ENCODE measurements around the gene RNU7-1. TPM values are rescaled to one million over a fixed set of nuclear protein-coding genes. Genes with fewer than 3 reads are reported as not detected.

RNU7-1 gene
- total and polyA plus RNA-seq, 2 donors (not counting 1 experiment from before 2014, with no cell fraction given), result not detected

- peak overlapping the region; percentile 81 for H3K4me3 Mint-ChIP-seq
- DNase-seq, result no peak
- H3K4me2 ChIP-seq (replicated peaks; ENCODE audit: low read depth, low read length, poor library complexity, severe bottlenecking), result peak overlapping the region; percentile 71
- TF ChIP-seq EZH2 (IDR thresholded peaks at IDR 0.05; ENCODE audit: borderline replicate concordance, insufficient read depth, low read depth, low read length, poor library complexity, severe bottlenecking) (no peak), CTCF (IDR thresholded peaks at IDR 0.05) (no peak)
- ChIA-PET CTCF (interaction anchor here (0.8 to 6.2 kb wide), 19 partner anchors 10 to 187 kb away, joined by 3 to 132 read pairs (median 12); partner anchors contain the start of genes C12orf57, C1R, C1RL and LPCAT3), POLR2A (interaction anchor here (0.6 to 6.4 kb wide), 6 partner anchors 11 to 55 kb away, joined by 3 to 37 read pairs (median 4); partner anchors contain the start of genes C12orf57 and RNU7-1)
- peaks cover 35% of the 10 kb centered on the region for H3K79me2 ChIP-seq (ENCODE audit: control insufficient read depth, insufficient read depth, low read length)
- H3K27me3 Mint-ChIP-seq, result no peaks in the 10 kb centered on the region
- no peak for ATAC-seq (ENCODE audit: low read depth)
- no peaks in the 10 kb centered on the region for H4K20me1 ChIP-seq (ENCODE audit: control insufficient read depth, insufficient read depth, low read length, poor library complexity, severe bottlenecking)
- peak overlapping the region; percentile 20 for H3K27ac Mint-ChIP-seq
- H3K9me3 ChIP-seq (ENCODE audit: control extremely low read depth in 1 of 3, control insufficient read depth in 2 of 3, insufficient read depth in 1 of 3, low read length in 2 of 3), result no peaks in the 10 kb centered on the region
- no peak overlapping the region for H3K4me3 ChIP-seq (ENCODE audit: control extremely low read depth in 1 of 5, extremely low read depth in 1 of 5, insufficient read depth in 1 of 5, low read depth in 2 of 5, low read length in 4 of 5)
- H3K4me1 ChIP-seq (ENCODE audit: control insufficient read depth in 2 of 2, insufficient read depth in 2 of 2, low read length in 2 of 2), result peaks cover 47 to 65% of the 10 kb centered on the region in 2 donors
- H3K36me3 ChIP-seq (replicated peaks in 1 of 2; ENCODE audit: control extremely low read depth in 1 of 2, control insufficient read depth in 1 of 2, extremely low read depth in 1 of 2, insufficient read depth in 2 of 2, low read length in 1 of 2), result no peaks in the 10 kb centered on the region
- peak overlapping the region; percentile 78 for H2AFZ ChIP-seq (ENCODE audit: insufficient read depth, low read depth, low read length, poor library complexity, severe bottlenecking)
- H3K4me1 Mint-ChIP-seq, result peaks cover 63% of the 10 kb centered on the region
- no peaks in the 10 kb centered on the region for H3K27me3 ChIP-seq (replicated peaks in 1 of 4; ENCODE audit: control extremely low read depth in 1 of 4, control insufficient read depth in 3 of 4, insufficient read depth in 4 of 4, low read length in 3 of 4)
- no peak overlapping the region for H3K27ac ChIP-seq (ENCODE audit: low read length in 2 of 2)
- H3K9ac ChIP-seq (ENCODE audit: low read length), result no peak overlapping the region
- intact Hi-C loops (cut with micrococcal nuclease), result loop anchor here (2.0 kb wide), 1 partner anchor 94 kb away; the partner anchor contains the start of gene LPCAT3
- no peaks in the 10 kb centered on the region for H3K9me3 Mint-ChIP-seq (ENCODE audit: insufficient read depth)
- 90% methylated on average over 1 of the region's 1 CpG for WGBS (ENCODE audit: insufficient coverage)
These were observed 18.4 kb upstream of the RNU7-1 start for GRCh38 chr12:6925239-6925539.

- no peak overlapping the region for H3K27ac ChIP-seq (ENCODE audit: low read length in 2 of 2)
- H3K4me1 ChIP-seq (ENCODE audit: control insufficient read depth in 2 of 2, insufficient read depth in 2 of 2, low read length in 2 of 2), result peaks cover 47 to 65% of the 10 kb centered on the region in 2 donors
- H3K27me3 ChIP-seq (replicated peaks in 1 of 4; ENCODE audit: control extremely low read depth in 1 of 4, control insufficient read depth in 3 of 4, insufficient read depth in 4 of 4, low read length in 3 of 4), result no peaks in the 10 kb centered on the region
- H3K79me2 ChIP-seq (ENCODE audit: control insufficient read depth, insufficient read depth, low read length), result peaks cover 35% of the 10 kb centered on the region
- H4K20me1 ChIP-seq (ENCODE audit: control insufficient read depth, insufficient read depth, low read length, poor library complexity, severe bottlenecking), result no peaks in the 10 kb centered on the region
- ChIA-PET POLR2A (interaction anchor here (0.6 to 6.4 kb wide), 7 partner anchors 11 to 55 kb away, joined by 3 to 37 read pairs (median 4); partner anchors contain the start of genes C12orf57 and RNU7-1), CTCF (interaction anchor here (0.8 to 6.2 kb wide), 19 partner anchors 9 to 186 kb away, joined by 3 to 132 read pairs (median 12); partner anchors contain the start of genes C12orf57, C1R, C1RL and LPCAT3)
- H2AFZ ChIP-seq (ENCODE audit: insufficient read depth, low read depth, low read length, poor library complexity, severe bottlenecking), result no peak overlapping the region
- no peak for ATAC-seq (ENCODE audit: low read depth)
- H3K9me3 Mint-ChIP-seq (ENCODE audit: insufficient read depth), result no peaks in the 10 kb centered on the region
- 83% methylated on average over 6 of the region's 8 CpGs for WGBS (ENCODE audit: insufficient coverage)
- H3K9me3 ChIP-seq (ENCODE audit: control extremely low read depth in 1 of 3, control insufficient read depth in 2 of 3, insufficient read depth in 1 of 3, low read length in 2 of 3), result no peaks in the 10 kb centered on the region
- no peaks in the 10 kb centered on the region for H3K27me3 Mint-ChIP-seq
- no peak overlapping the region for H3K4me3 ChIP-seq (ENCODE audit: control extremely low read depth in 1 of 5, extremely low read depth in 1 of 5, insufficient read depth in 1 of 5, low read depth in 2 of 5, low read length in 4 of 5)
- peaks cover 63% of the 10 kb centered on the region for H3K4me1 Mint-ChIP-seq
- H3K4me3 Mint-ChIP-seq, result peak overlapping the region; percentile 81
- H3K4me2 ChIP-seq (replicated peaks; ENCODE audit: low read depth, low read length, poor library complexity, severe bottlenecking), result no peak overlapping the region
- H3K9ac ChIP-seq (ENCODE audit: low read length), result no peak overlapping the region
- TF ChIP-seq CTCF (IDR thresholded peaks at IDR 0.05) (no peak), EZH2 (IDR thresholded peaks at IDR 0.05; ENCODE audit: borderline replicate concordance, insufficient read depth, low read depth, low read length, poor library complexity, severe bottlenecking) (no peak)
- no peak for DNase-seq
- H3K27ac Mint-ChIP-seq, result peak overlapping the region; percentile 63
- intact Hi-C loops (cut with micrococcal nuclease), result loop anchor here (2.0 kb wide), 1 partner anchor 93 kb away; the partner anchor contains the start of gene LPCAT3
- no peaks in the 10 kb centered on the region for H3K36me3 ChIP-seq (replicated peaks in 1 of 2; ENCODE audit: control extremely low read depth in 1 of 2, control insufficient read depth in 1 of 2, extremely low read depth in 1 of 2, insufficient read depth in 2 of 2, low read length in 1 of 2)
These were observed 17.9 kb upstream of the RNU7-1 start for GRCh38 chr12:6925540-6926279.

Measured in B cell (primary cell).